SK-N-MC (cell line): ENCODE results near the gene APCDD1.

Experiments
- DNase-seq: peaks from one replicate; pipeline ENCODE4 v3.0.0-alpha.2; 2011; ENCODE audit warnings: low read depth, low spot score
- H3K27ac ChIP-seq: fragments of 200-600 bp; sonication (generic); 2 replicates; pipeline ENCODE4 v1.5.1; 2016; ENCODE audit warnings: mixed run types
- H3K36me3 ChIP-seq: fragments of 200-600 bp; sonication (generic); 2 replicates; pipeline ENCODE4 v1.6.1; 2017; ENCODE audit warnings: antibody characterized with exemption, low read length, mixed read lengths; ENCODE audit not compliant: insufficient read depth
- H3K4me3 ChIP-seq: fragments of 200-600 bp; sonication (generic); 2 replicates; pipeline ENCODE4 v1.5.1; 2016
- H3K9ac ChIP-seq: fragments of 200-600 bp; sonication (generic); 2 replicates; pipeline ENCODE4 v1.8.0; 2017; ENCODE audit warnings: mixed run types, mixed read lengths; ENCODE audit not compliant: insufficient read length
- H3K9me3 ChIP-seq: fragments of 200-600 bp; sonication (generic); 2 replicates; pipeline ENCODE4 v1.6.1; 2017; ENCODE audit warnings: low read depth, mild to moderate bottlenecking, antibody characterized with exemption, low read length, moderate library complexity, mixed read lengths
- EZH2 ChIP-seq: fragments of 200-600 bp; sonication (generic); IDR thresholded peaks from one replicate; pipeline ENCODE4 v1.6.1; 2017; ENCODE audit warnings: antibody characterized with exemption
- FOXP2 ChIP-seq: optimal IDR thresholded peaks from 2 replicates; pipeline ENCODE3; 2011; ENCODE audit warnings: mild to moderate bottlenecking, moderate library complexity; ENCODE audit not compliant: insufficient read depth; ENCODE audit errors: extremely low read length, control extremely low read depth
- POLR2AphosphoS5 ChIP-seq: IDR thresholded peaks from 2 replicates; pipeline ENCODE4 v1.6.1; 2012; ENCODE audit warnings: mild to moderate bottlenecking, low read depth, low read length, borderline replicate concordance

The APCDD1 gene

GRCh38 chr18:10455726-10456453 lies 1.5 kb downstream of the APCDD1 start:
- H3K9me3 ChIP-seq, result no peaks in the 10 kb centered on the region
- peak overlapping the region; percentile 100 for H3K27ac ChIP-seq
- DNase-seq, result no peak
- peak overlapping the region; percentile 100 for H3K9ac ChIP-seq
- TF ChIP-seq EZH2 (no peak), FOXP2 (no peak), POLR2AphosphoS5 (peak; percentile 45)
- H3K4me3 ChIP-seq, result peak overlapping the region; percentile 97
- peaks cover 56% of the 10 kb centered on the region for H3K36me3 ChIP-seq

- no peaks in the 10 kb centered on the region for H3K9me3 ChIP-seq
- H3K27ac ChIP-seq, result peak overlapping the region; percentile 100
- H3K36me3 ChIP-seq, result peaks cover 62% of the 10 kb centered on the region
- peak overlapping the region; percentile 100 for H3K9ac ChIP-seq
- H3K4me3 ChIP-seq, result peak overlapping the region; percentile 97
- TF ChIP-seq EZH2 (no peak), POLR2AphosphoS5 (peak; percentile 63)
- DNase-seq, result no peak
Observed at GRCh38 chr18:10456718-10457117, 2.3 kb downstream of the APCDD1 start.

GRCh38 chr18:10457128-10457527 lies 2.7 kb downstream of the APCDD1 start:
- DNase-seq, result no peak
- Histone ChIP-seq H3K36me3 (peaks cover 62% of the 10 kb centered on the region), H3K4me3 (peak overlapping the region; percentile 97), H3K9ac (peak overlapping the region; percentile 100), H3K27ac (peak overlapping the region; percentile 100), H3K9me3 (no peaks in the 10 kb centered on the region)
- TF ChIP-seq POLR2AphosphoS5 (peak; percentile 15; the same call in 1 of the 2 replicates), EZH2 (no peak), FOXP2 (no peak)

DNA sequence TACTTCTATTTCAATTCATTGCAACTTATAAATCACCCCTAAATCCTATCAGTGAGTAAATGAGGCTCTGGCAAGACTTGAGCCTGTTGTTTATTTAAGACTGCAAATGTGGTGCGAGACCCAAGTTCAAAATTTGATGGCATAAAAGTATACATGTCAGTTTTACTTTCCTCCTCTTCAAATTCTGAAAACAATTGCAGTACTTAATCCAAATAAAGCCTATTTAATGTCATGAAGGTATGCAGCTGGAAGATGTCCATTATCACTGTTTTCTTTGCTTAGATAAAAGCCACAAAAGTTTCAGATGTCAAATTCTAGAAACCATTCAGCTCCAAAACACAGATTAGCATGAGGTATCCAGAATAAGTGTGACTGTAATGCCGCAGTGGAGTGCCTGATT lies 3.3 kb downstream of the APCDD1 start:
- Histone ChIP-seq H3K27ac (peak overlapping the region; percentile 100), H3K9me3 (no peaks in the 10 kb centered on the region), H3K9ac (peak overlapping the region; percentile 100), H3K36me3 (peaks cover 62% of the 10 kb centered on the region), H3K4me3 (peak overlapping the region; percentile 97)
- DNase-seq, result no peak
- TF ChIP-seq POLR2AphosphoS5, result peak; percentile 8; the same call in 1 of the 2 replicates
- TF ChIP-seq FOXP2, result no peak
- no peak for TF ChIP-seq EZH2

GRCh38 chr18:10458691-10459090 lies 4.3 kb downstream of the APCDD1 start:
- no peak for TF ChIP-seq EZH2
- no peak for TF ChIP-seq FOXP2
- TF ChIP-seq POLR2AphosphoS5, result no peak; the same call in 1 of the 2 replicates
- Histone ChIP-seq H3K36me3 (peaks cover 68% of the 10 kb centered on the region), H3K9me3 (no peaks in the 10 kb centered on the region), H3K4me3 (peak overlapping the region; percentile 97), H3K27ac (peak overlapping the region; percentile 100), H3K9ac (peak overlapping the region; percentile 100)
- DNase-seq, result no peak

- DNase-seq, result no peak
- H3K36me3 ChIP-seq, result peaks cover 77% of the 10 kb centered on the region
- peak overlapping the region; percentile 100 for H3K9ac ChIP-seq
- peak overlapping the region; percentile 97 for H3K4me3 ChIP-seq
- H3K27ac ChIP-seq, result peak overlapping the region; percentile 100
- no peaks in the 10 kb centered on the region for H3K9me3 ChIP-seq
- TF ChIP-seq POLR2AphosphoS5, result no peak; the same call in 1 of the 2 replicates
- no peak for TF ChIP-seq EZH2
- TF ChIP-seq FOXP2, result no peak
Observed at GRCh38 chr18:10459587-10459986, 5.2 kb downstream of the APCDD1 start.

DNA sequence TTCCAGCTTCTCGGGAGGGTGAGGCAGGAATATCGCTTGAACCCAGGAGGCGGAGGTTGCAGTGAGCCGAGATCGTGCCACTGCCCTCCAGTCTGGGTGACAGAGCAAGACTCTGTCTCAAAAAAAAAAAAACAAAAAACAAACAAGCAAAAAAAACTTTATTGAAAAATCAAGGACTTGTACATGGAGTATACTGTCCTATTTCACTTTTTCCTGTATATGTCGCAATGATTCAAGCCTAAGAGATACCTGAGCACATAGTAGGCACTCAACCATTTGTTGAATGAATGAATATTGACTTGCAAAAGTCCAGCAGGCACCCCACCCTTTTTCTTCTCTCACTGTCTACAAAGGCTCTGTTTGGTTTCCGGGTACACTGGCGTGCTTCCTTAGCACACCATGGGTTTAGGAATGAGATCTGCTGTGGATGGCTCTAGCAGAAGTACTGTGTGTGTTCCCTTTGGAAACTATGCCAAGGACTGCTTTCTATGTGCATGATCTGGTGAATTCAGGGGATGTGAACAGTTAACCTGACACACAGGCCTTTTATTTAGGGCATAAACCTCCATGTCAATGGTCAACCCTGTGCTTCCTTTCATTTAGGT lies 6.1 kb downstream of the APCDD1 start:
- H3K36me3 ChIP-seq, result peaks cover 80% of the 10 kb centered on the region
- TF ChIP-seq FOXP2 (no peak), POLR2AphosphoS5 (no peak; the same call in 1 of the 2 replicates), EZH2 (no peak)
- H3K9ac ChIP-seq, result peak overlapping the region; percentile 100
- no peak for DNase-seq
- no peaks in the 10 kb centered on the region for H3K9me3 ChIP-seq
- peak overlapping the region; percentile 100 for H3K27ac ChIP-seq
- peak overlapping the region; percentile 97 for H3K4me3 ChIP-seq

DNA sequence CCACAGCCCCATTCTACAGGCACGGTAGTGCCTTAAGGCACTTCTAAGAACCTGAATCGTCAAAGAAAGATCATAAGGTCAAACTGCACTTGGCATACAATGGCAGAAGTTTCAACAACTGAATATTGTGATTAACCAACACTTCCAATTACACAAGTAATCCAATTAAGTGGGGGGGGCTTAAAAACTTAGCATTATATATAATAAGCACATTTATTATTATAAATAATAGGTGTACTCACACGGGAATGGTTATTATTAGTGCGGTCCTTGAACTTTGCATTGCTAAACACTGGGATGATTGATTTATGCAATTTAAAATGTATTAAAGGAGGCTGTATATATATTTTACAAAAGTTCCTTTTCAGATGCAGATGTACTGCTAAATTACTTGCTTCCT lies 7.6 kb downstream of the APCDD1 start:
- H3K9ac ChIP-seq, result peak overlapping the region; percentile 100
- peak; percentile 99 for DNase-seq
- H3K36me3 ChIP-seq, result peaks cover 80% of the 10 kb centered on the region
- H3K4me3 ChIP-seq, result peak overlapping the region; percentile 97
- H3K9me3 ChIP-seq, result no peaks in the 10 kb centered on the region
- peak overlapping the region; percentile 100 for H3K27ac ChIP-seq
- TF ChIP-seq POLR2AphosphoS5 (peak; percentile 82), EZH2 (no peak)

GRCh38 chr18:10462597-10462996 lies 8.2 kb downstream of the APCDD1 start:
- DNase-seq, result peak; percentile 96
- peak overlapping the region; percentile 86 for H3K9ac ChIP-seq
- H3K4me3 ChIP-seq, result peak overlapping the region; percentile 60
- TF ChIP-seq EZH2, result no peak
- no peak; the same call in 1 of the 2 replicates for TF ChIP-seq POLR2AphosphoS5
- TF ChIP-seq FOXP2, result no peak
- H3K36me3 ChIP-seq, result peaks cover 80% of the 10 kb centered on the region
- H3K27ac ChIP-seq, result peak overlapping the region; percentile 100
- H3K9me3 ChIP-seq, result no peaks in the 10 kb centered on the region
